Activated naive CD8-positive, alpha-beta T cell treated with anti-CD3 and anti-CD28 coated beads, Interleukin-2, amount 50 U/mL, for 24 hours (primary cell): ENCODE measurements around the gene XRCC3.

ENCODE experiments used
- ATAC-seq: fragments of 150-1000 bp; cut with Tn5 transposase; one replicate; pipeline ENCODE4 v1.10.0; 2021
- DNase-seq: peaks from one replicate; pipeline ENCODE4 v3.0.0; 2021
- H3K27ac Mint-ChIP-seq: one replicate; pipeline ENCODE4 v1.8.0; 2021; ENCODE audit warnings: mild to moderate bottlenecking, mixed read lengths
- H3K27me3 Mint-ChIP-seq: one replicate; pipeline ENCODE4 v1.8.0; 2021; ENCODE audit warnings: mixed read lengths
- H3K36me3 Mint-ChIP-seq: one replicate; pipeline ENCODE4 v1.8.0; 2021; ENCODE audit warnings: low read depth, mixed read lengths
- H3K4me1 Mint-ChIP-seq: one replicate; pipeline ENCODE4 v1.8.0; 2021; ENCODE audit warnings: mixed read lengths
- H3K4me3 Mint-ChIP-seq: one replicate; pipeline ENCODE4 v1.8.0; 2021; ENCODE audit warnings: mild to moderate bottlenecking, moderate library complexity, mixed read lengths
- H3K9me3 Mint-ChIP-seq: one replicate; pipeline ENCODE4 v1.8.0; 2021; ENCODE audit warnings: mixed read lengths

The XRCC3 gene

GRCh38 chr14:103734081-103734888 is 19.0 kb upstream of the XRCC3 start:
- Mint-ChIP-seq H3K36me3 (peaks cover 3% of the 10 kb centered on the region), H3K9me3 (no peaks in the 10 kb centered on the region), H3K4me3 (no peak overlapping the region), H3K4me1 (no peaks in the 10 kb centered on the region), H3K27ac (no peak overlapping the region), H3K27me3 (no peaks in the 10 kb centered on the region)
- ATAC-seq (no peak), DNase-seq (no peak)

- Mint-ChIP-seq H3K4me1 (no peaks in the 10 kb centered on the region), H3K27ac (no peak overlapping the region), H3K9me3 (no peaks in the 10 kb centered on the region), H3K27me3 (no peaks in the 10 kb centered on the region), H3K36me3 (peaks cover 6% of the 10 kb centered on the region), H3K4me3 (no peak overlapping the region)
- ATAC-seq (no peak), DNase-seq (no peak)
Observed at GRCh38 chr14:103733651-103734050, 18.4 kb upstream of the XRCC3 start.

- no peaks in the 10 kb centered on the region for H3K27me3 Mint-ChIP-seq
- ATAC-seq = no peak
- no peak for DNase-seq
- no peak overlapping the region for H3K27ac Mint-ChIP-seq
- H3K4me3 Mint-ChIP-seq = no peak overlapping the region
- no peaks in the 10 kb centered on the region for H3K4me1 Mint-ChIP-seq
- H3K9me3 Mint-ChIP-seq = no peaks in the 10 kb centered on the region
- H3K36me3 Mint-ChIP-seq = peaks cover 6% of the 10 kb centered on the region
Observed at GRCh38 chr14:103732868-103733620, 17.8 kb upstream of the XRCC3 start.

- no peaks in the 10 kb centered on the region for H3K9me3 Mint-ChIP-seq
- H3K27ac Mint-ChIP-seq = no peak overlapping the region
- DNase-seq (no peak), ATAC-seq (no peak)
- peaks cover 6% of the 10 kb centered on the region for H3K36me3 Mint-ChIP-seq
- H3K4me1 Mint-ChIP-seq = no peaks in the 10 kb centered on the region
- no peak overlapping the region for H3K4me3 Mint-ChIP-seq
- no peaks in the 10 kb centered on the region for H3K27me3 Mint-ChIP-seq
Observed at GRCh38 chr14:103731916-103732867, 16.9 kb upstream of the XRCC3 start.

- Mint-ChIP-seq H3K27ac (no peak overlapping the region), H3K27me3 (no peaks in the 10 kb centered on the region), H3K4me3 (no peak overlapping the region), H3K9me3 (no peaks in the 10 kb centered on the region), H3K4me1 (no peaks in the 10 kb centered on the region), H3K36me3 (peaks cover 6% of the 10 kb centered on the region)
- ATAC-seq (no peak), DNase-seq (no peak)
Observed at GRCh38 chr14:103731481-103731880, 16.2 kb upstream of the XRCC3 start.

GRCh38 chr14:103730490-103731035 is 15.3 kb upstream of the XRCC3 start:
- no peak for DNase-seq
- no peaks in the 10 kb centered on the region for H3K4me1 Mint-ChIP-seq
- no peaks in the 10 kb centered on the region for H3K9me3 Mint-ChIP-seq
- H3K4me3 Mint-ChIP-seq = no peak overlapping the region
- H3K27ac Mint-ChIP-seq = no peak overlapping the region
- no peaks in the 10 kb centered on the region for H3K27me3 Mint-ChIP-seq
- ATAC-seq = no peak
- peaks cover 6% of the 10 kb centered on the region for H3K36me3 Mint-ChIP-seq

- no peak for ATAC-seq
- DNase-seq = no peak
- no peaks in the 10 kb centered on the region for H3K4me1 Mint-ChIP-seq
- H3K9me3 Mint-ChIP-seq = no peaks in the 10 kb centered on the region
- H3K27me3 Mint-ChIP-seq = no peaks in the 10 kb centered on the region
- H3K36me3 Mint-ChIP-seq = peaks cover 6% of the 10 kb centered on the region
- H3K27ac Mint-ChIP-seq = no peak overlapping the region
- H3K4me3 Mint-ChIP-seq = no peak overlapping the region
Observed at GRCh38 chr14:103729496-103730448, 14.5 kb upstream of the XRCC3 start.

GRCh38 chr14:103728721-103729120 is 13.5 kb upstream of the XRCC3 start:
- Mint-ChIP-seq H3K9me3 (no peaks in the 10 kb centered on the region), H3K27ac (no peak overlapping the region), H3K36me3 (peaks cover 4% of the 10 kb centered on the region), H3K27me3 (no peaks in the 10 kb centered on the region), H3K4me1 (no peaks in the 10 kb centered on the region), H3K4me3 (no peak overlapping the region)
- DNase-seq (no peak), ATAC-seq (no peak)

GRCh38 chr14:103728141-103728540 is 12.9 kb upstream of the XRCC3 start:
- Mint-ChIP-seq H3K9me3 (no peaks in the 10 kb centered on the region), H3K27ac (no peak overlapping the region), H3K36me3 (peaks cover 4% of the 10 kb centered on the region), H3K4me1 (no peaks in the 10 kb centered on the region), H3K4me3 (no peak overlapping the region), H3K27me3 (no peaks in the 10 kb centered on the region)
- no peak for ATAC-seq
- DNase-seq = no peak

- H3K4me3 Mint-ChIP-seq = no peak overlapping the region
- no peak for ATAC-seq
Observed at GRCh38 chr14:103727313-103727980, 12.2 kb upstream of the XRCC3 start.

GRCh38 chr14:103726474-103726873 is 11.2 kb upstream of the XRCC3 start:
- ATAC-seq (no peak), DNase-seq (no peak)
- Mint-ChIP-seq H3K4me1 (peaks cover 5% of the 10 kb centered on the region), H3K4me3 (no peak overlapping the region), H3K36me3 (peaks cover 4% of the 10 kb centered on the region), H3K9me3 (no peaks in the 10 kb centered on the region), H3K27ac (no peak overlapping the region), H3K27me3 (no peaks in the 10 kb centered on the region)

More at GRCh38 chr14:103727313-103727980, 12.2 kb upstream of the XRCC3 start:
- H3K9me3 Mint-ChIP-seq = no peaks in the 10 kb centered on the region
- no peaks in the 10 kb centered on the region for H3K27me3 Mint-ChIP-seq
- DNase-seq = no peak
- no peaks in the 10 kb centered on the region for H3K4me1 Mint-ChIP-seq
- H3K36me3 Mint-ChIP-seq = peaks cover 4% of the 10 kb centered on the region
- no peak overlapping the region for H3K27ac Mint-ChIP-seq

GRCh38 chr14:103725739-103726395 is 10.6 kb upstream of the XRCC3 start:
- peaks cover 6% of the 10 kb centered on the region for H3K4me1 Mint-ChIP-seq
- no peaks in the 10 kb centered on the region for H3K27me3 Mint-ChIP-seq
- H3K36me3 Mint-ChIP-seq = peaks cover 4% of the 10 kb centered on the region
- no peak for DNase-seq
- no peak overlapping the region for H3K4me3 Mint-ChIP-seq
- H3K9me3 Mint-ChIP-seq = no peaks in the 10 kb centered on the region
- H3K27ac Mint-ChIP-seq = no peak overlapping the region
- ATAC-seq = no peak
